Natural killer cell (primary cell): Measurements from ENCODE around the gene KCNJ16. TPM values are rescaled to one million over a fixed set of nuclear protein-coding genes. Genes with fewer than 3 reads are reported as not detected.

Source experiments
- ATAC-seq, 3 donors: fragments of 150-1000 bp in 2 of 3; fragments of 200-7000 bp in 1 of 3; cut with Tn5 transposase; 1 replicate in 1 of 3; 2 replicates in 2 of 3; pipeline ENCODE4 v1.10.0; 2021; ENCODE audit warnings: mild to moderate bottlenecking in 2 of 3, moderate library complexity in 2 of 3
- DNase-seq, 2 donors: peaks; one replicate each; pipeline versions ENCODE4 v3.0.0 to v3.0.0-alpha.2; 2013 to 2021; ENCODE audit warnings: mixed read lengths in 1 of 2
- H3K27ac ChIP-seq: one replicate; pipeline ENCODE4 v1.5.1; 2013; ENCODE audit warnings: mild to moderate bottlenecking, low read length
- H3K27me3 ChIP-seq: one replicate; pipeline ENCODE4 v1.6.1; 2013; ENCODE audit warnings: low read length; ENCODE audit not compliant: control insufficient read depth, insufficient read depth
- H3K36me3 ChIP-seq: one replicate; pipeline ENCODE4 v1.6.1; 2013; ENCODE audit warnings: low read length; ENCODE audit not compliant: control insufficient read depth, insufficient read depth
- H3K4me1 ChIP-seq: one replicate; pipeline ENCODE4 v1.6.1; 2013; ENCODE audit warnings: low read length; ENCODE audit not compliant: control insufficient read depth, insufficient read depth
- H3K4me3 ChIP-seq: one replicate; pipeline ENCODE4 v1.5.1; 2013; ENCODE audit warnings: low read length
- H3K9me3 ChIP-seq: one replicate; pipeline ENCODE4 v1.6.1; 2013; ENCODE audit warnings: low read length; ENCODE audit not compliant: control insufficient read depth, insufficient read depth
- H3K27ac Mint-ChIP-seq, 2 donors: one replicate each; pipeline ENCODE4 v1.8.0; 2022; ENCODE audit warnings: mild to moderate bottlenecking in 2 of 2, mixed read lengths in 2 of 2, moderate library complexity in 1 of 2
- H3K27me3 Mint-ChIP-seq, 2 donors: one replicate each; pipeline ENCODE4 v1.8.0; 2022; ENCODE audit warnings: low read depth in 2 of 2, mixed read lengths in 2 of 2
- H3K36me3 Mint-ChIP-seq: one replicate; pipeline ENCODE4 v1.8.0; 2022; ENCODE audit warnings: mixed read lengths
- H3K4me1 Mint-ChIP-seq, 2 donors: one replicate each; pipeline ENCODE4 v1.8.0; 2022; ENCODE audit warnings: mixed read lengths in 2 of 2
- H3K4me3 Mint-ChIP-seq: one replicate; pipeline ENCODE4 v1.8.0; 2022; ENCODE audit warnings: mild to moderate bottlenecking, moderate library complexity, mixed read lengths
- H3K9me3 Mint-ChIP-seq, 2 donors: one replicate each; pipeline ENCODE4 v1.8.0; 2022; ENCODE audit warnings: mixed read lengths in 2 of 2
- WGBS: methylation state at CpG from one replicate; pipeline ENCODE4 v1.1.7; 2013; ENCODE audit warnings: missing lambda C conversion rate; ENCODE audit not compliant: insufficient coverage; 5-methylcytosine and 5-hydroxymethylcytosine counted together
- intact Hi-C: fragments of 100-400 bp; cut with micrococcal nuclease; formaldehyde crosslinking; loops from one replicate; pipeline ENCODE4 v1.14.2; 2022
- total RNA-seq, 4 donors: library from RNA; stranded (reverse); fragments of 120-200 nt in 1 of 4; gene quantifications; one replicate each; pipeline versions ENCODE4 v1.2.3 to v1.2.4, GENCODE V29; 2013 to 2022
- TF ChIP-seq, protein P1 (sequence below): fragments of 200-600 bp; IDR thresholded peaks from one replicate; pipeline ENCODE4 v1.8.0; 2022; ENCODE audit warnings: antibody characterized with exemption

KCNJ16 gene
- total RNA-seq, 3 donors from 2014 or later (not counting 1 experiment from before 2014, with no cell fraction given), result not detected

DNA sequence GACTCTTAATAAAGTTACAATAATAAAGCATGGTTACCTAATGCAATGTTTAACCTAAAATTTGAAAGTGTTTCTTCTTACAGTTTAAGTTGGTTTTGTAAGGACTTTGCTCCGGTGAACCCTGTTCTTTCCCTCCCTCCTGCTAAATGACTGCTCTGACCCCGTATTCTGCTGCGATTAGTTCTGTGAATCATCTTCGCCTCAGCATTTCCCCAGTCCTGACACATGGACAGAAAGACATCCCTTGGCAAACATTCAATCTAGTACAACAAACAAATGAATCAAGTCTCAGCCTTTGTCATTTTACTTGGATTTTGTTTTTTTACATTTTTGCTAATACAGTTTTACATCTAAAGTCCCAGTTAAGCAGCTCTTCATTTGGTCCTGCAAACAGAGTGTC, 109.7 kb downstream of the KCNJ16 start:
- Histone ChIP-seq H3K9me3 (no peaks in the 10 kb centered on the region), H3K4me1 (no peaks in the 10 kb centered on the region), H3K27ac (no peak overlapping the region), H3K27me3 (no peaks in the 10 kb centered on the region), H3K36me3 (no peaks in the 10 kb centered on the region), H3K4me3 (no peak overlapping the region)
- H3K4me1 Mint-ChIP-seq, result no peaks in the 10 kb centered on the region
- H3K27me3 Mint-ChIP-seq, result no peaks in the 10 kb centered on the region
- H3K36me3 Mint-ChIP-seq, result no peaks in the 10 kb centered on the region
- no peak for DNase-seq
- no peak for ATAC-seq
- no peak overlapping the region for H3K4me3 Mint-ChIP-seq
- H3K27ac Mint-ChIP-seq, result no peak overlapping the region
- WGBS, result 91% methylated on average over 4 of the region's 4 CpGs
- TF ChIP-seq, protein P1, sequence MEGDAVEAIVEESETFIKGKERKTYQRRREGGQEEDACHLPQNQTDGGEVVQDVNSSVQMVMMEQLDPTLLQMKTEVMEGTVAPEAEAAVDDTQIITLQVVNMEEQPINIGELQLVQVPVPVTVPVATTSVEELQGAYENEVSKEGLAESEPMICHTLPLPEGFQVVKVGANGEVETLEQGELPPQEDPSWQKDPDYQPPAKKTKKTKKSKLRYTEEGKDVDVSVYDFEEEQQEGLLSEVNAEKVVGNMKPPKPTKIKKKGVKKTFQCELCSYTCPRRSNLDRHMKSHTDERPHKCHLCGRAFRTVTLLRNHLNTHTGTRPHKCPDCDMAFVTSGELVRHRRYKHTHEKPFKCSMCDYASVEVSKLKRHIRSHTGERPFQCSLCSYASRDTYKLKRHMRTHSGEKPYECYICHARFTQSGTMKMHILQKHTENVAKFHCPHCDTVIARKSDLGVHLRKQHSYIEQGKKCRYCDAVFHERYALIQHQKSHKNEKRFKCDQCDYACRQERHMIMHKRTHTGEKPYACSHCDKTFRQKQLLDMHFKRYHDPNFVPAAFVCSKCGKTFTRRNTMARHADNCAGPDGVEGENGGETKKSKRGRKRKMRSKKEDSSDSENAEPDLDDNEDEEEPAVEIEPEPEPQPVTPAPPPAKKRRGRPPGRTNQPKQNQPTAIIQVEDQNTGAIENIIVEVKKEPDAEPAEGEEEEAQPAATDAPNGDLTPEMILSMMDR, result no peak
- H3K9me3 Mint-ChIP-seq, result peaks cover 0 to 5% of the 10 kb centered on the region in 2 donors
- intact Hi-C loops, result no loop called here

Other genes with a start within 250 kb of the KCNJ16 start
- gene KCNJ2, start 94.3 kb downstream of the KCNJ16 start, total RNA-seq, result 1 to 10 TPM in 1 of 3 donors, under 1 TPM in 1, not detected in 1; 0.14 to 2.5 TPM